Measurements from ENCODE around the gene TDRD12.

DNA sequence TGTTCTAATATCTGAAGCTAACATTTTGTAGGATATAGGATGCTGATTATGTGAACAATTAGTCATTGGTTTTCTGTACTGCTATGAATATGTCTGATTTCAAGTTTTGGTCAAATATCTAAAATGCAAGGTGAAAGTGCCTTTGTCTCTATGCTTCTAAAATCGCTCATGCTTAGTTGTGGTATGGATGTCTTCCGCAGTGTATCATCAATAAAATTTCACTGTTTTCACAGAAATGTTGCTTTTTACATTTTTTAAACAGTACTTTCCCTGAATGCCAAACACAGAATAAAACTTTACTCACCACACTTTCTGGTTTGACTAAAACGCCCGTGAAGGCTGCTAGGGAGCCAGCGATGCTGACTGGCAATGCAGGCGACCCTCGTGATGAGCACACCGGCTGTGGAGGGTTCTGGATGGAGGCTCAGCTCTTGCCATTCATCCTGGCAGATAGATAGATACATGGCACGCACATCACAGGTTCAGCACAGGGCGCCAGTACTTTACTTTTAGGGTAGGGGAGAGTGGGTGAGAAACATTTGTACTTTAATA is 109.9 kb downstream of the TDRD12 start:
- TF ChIP-seq SIN3A (IDR thresholded peaks at IDR 0.05; ENCODE audit: borderline replicate concordance, insufficient read depth, low read length) (no peak), POLR2AphosphoS5 (IDR thresholded peaks at IDR 0.05; ENCODE audit: low read depth, low read length) (no peak)
